Measurements from ENCODE around the gene MYL12B.
"Not testable (repeated sequence)": the region's sequence is repeated elsewhere in the genome, so short reads cannot be mapped to it uniquely, and the experiment has no call there.

Gene MYL12B

GRCh38 chr18:3284501-3284900 lies 22.6 kb downstream of the MYL12B start:
- no peak for DNase-seq (ENCODE audit: insufficient read length)
- FAIRE-seq = no peak
- no peak for TF ChIP-seq POLR2A (IDR thresholded peaks at IDR 0.05; ENCODE audit: low read depth, low read length)
- no peak for TF ChIP-seq TAF1 (IDR thresholded peaks at IDR 0.05; ENCODE audit: borderline replicate concordance, low read depth, low read length)
- no peak for TF ChIP-seq POLR2AphosphoS5 (IDR thresholded peaks at IDR 0.05; ENCODE audit: low read depth, low read length)

DNA sequence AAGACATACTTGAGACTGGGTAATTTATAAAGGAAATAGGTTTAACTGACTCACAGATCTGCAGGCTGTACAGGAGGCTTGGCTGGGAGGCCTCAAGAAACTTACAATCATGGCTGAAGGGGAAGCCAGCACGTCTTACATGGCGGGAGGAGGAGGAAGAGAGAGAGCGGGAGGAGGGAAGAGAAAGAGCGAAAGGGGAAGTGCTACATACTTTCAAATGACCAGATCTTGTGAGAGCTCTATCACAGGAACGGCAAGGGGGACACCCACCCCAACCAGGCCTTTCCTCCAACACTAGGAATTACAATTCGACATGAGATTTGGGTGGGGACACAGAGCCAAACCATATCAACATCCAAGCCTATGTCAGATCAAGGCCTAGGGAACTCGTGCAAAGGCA lies 24.2 kb downstream of the MYL12B start:
- DNase-seq (ENCODE audit: insufficient read length) = no peak
- TF ChIP-seq TAF1 (IDR thresholded peaks at IDR 0.05; ENCODE audit: borderline replicate concordance, low read depth, low read length) = no peak
- TF ChIP-seq POLR2A (IDR thresholded peaks at IDR 0.05; ENCODE audit: low read depth, low read length) = no peak
- no peak for TF ChIP-seq POLR2AphosphoS5 (IDR thresholded peaks at IDR 0.05; ENCODE audit: low read depth, low read length)
- FAIRE-seq = no peak

GRCh38 chr18:3293196-3293951 lies 31.4 kb downstream of the MYL12B start:
- no peak for FAIRE-seq
- DNase-seq (ENCODE audit: insufficient read length) = no peak
- TF ChIP-seq TAF1 (IDR thresholded peaks at IDR 0.05; ENCODE audit: borderline replicate concordance, low read depth, low read length) = no peak
- TF ChIP-seq POLR2A (IDR thresholded peaks at IDR 0.05; ENCODE audit: low read depth, low read length) = no peak
- TF ChIP-seq POLR2AphosphoS5 (IDR thresholded peaks at IDR 0.05; ENCODE audit: low read depth, low read length) = no peak

GRCh38 chr18:3294435-3295080 lies 32.6 kb downstream of the MYL12B start:
- no peak for FAIRE-seq

DNA sequence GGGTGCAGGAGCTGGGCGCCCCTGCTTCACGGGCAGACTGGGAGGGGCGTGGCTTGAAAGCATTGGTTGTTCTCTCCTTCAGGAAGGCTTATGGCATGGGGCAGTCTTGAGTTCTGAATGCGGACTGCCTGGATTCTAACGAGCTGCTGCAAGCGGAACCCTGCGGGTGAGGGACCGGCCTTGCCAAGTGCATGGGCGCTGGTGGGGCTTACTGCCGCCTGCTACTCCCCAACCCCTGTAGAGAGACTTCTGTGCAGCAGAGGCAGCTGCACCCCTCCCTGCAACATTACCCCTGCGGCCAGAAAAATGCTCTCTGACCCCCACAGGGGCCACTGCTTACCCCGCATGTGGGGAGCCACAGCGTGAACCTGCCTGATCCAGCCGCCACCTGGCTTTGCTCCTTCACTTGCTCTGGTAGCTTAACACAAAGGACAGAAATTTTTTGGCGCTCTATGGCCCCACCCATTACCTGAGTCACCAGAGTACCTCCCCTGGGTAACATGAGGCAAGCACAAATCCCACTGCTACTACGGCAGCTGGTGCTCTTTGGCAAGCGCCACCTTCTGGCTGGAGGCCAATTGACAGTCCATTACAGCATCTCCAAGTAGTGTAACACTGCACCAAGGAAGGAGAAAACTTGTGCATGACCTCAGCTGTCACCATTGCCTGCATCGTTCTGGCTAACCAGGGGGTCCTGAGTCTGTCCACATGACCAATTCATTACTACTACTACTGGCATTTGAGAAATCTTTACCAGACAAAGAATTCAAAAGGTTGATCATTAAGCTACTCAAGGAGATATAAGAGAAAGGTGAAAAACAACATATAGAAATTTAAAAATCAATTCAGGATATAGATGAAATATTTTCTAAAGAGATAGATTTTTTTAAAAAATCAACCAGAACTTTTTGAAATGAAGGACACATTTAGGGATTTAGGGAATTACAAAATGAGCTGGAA lies 35.4 kb downstream of the MYL12B start:
- peak; percentile 90 for TF ChIP-seq POLR2A (IDR thresholded peaks at IDR 0.05; ENCODE audit: low read depth, low read length)
- peak; percentile 72; the same call in 1 of the 2 replicates for TF ChIP-seq TAF1 (IDR thresholded peaks at IDR 0.05; ENCODE audit: borderline replicate concordance, low read depth, low read length)
- peak; percentile 90 for TF ChIP-seq POLR2AphosphoS5 (IDR thresholded peaks at IDR 0.05; ENCODE audit: low read depth, low read length)
- peak; percentile 97 for FAIRE-seq
- peak; percentile 41 for DNase-seq (ENCODE audit: insufficient read length)

More at GRCh38 chr18:3294435-3295080, 32.6 kb downstream of the MYL12B start:
- TF ChIP-seq POLR2A (IDR thresholded peaks at IDR 0.05; ENCODE audit: low read depth, low read length) = no peak
- TF ChIP-seq POLR2AphosphoS5 (IDR thresholded peaks at IDR 0.05; ENCODE audit: low read depth, low read length) = no peak
- no peak for TF ChIP-seq TAF1 (IDR thresholded peaks at IDR 0.05; ENCODE audit: borderline replicate concordance, low read depth, low read length)
- no peak for DNase-seq (ENCODE audit: insufficient read length)

DNA sequence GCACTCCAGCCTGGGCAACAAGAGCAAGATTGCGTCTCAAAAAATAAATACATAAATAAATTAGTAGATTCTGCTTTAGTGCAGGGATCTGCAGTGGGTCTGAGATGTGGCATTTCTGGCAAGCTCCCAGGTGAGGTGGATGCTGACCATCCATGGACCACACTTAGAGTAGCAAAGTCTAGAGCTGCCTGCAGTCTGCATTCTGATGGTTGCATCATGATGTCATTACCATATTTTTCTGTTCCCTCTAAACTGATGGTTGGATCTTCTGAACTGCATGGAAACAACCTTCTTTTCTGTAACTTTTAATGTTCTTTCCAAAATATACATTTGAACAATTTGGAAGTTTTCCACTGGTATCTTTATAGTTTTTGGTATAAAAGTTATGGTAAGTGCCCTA lies 42.9 kb downstream of the MYL12B start:
- FAIRE-seq = no peak
- TF ChIP-seq POLR2A (IDR thresholded peaks at IDR 0.05; ENCODE audit: low read depth, low read length) (no peak), TAF1 (IDR thresholded peaks at IDR 0.05; ENCODE audit: borderline replicate concordance, low read depth, low read length) (no peak), POLR2AphosphoS5 (IDR thresholded peaks at IDR 0.05; ENCODE audit: low read depth, low read length) (no peak)
- DNase-seq (ENCODE audit: insufficient read length) = no peak

DNA sequence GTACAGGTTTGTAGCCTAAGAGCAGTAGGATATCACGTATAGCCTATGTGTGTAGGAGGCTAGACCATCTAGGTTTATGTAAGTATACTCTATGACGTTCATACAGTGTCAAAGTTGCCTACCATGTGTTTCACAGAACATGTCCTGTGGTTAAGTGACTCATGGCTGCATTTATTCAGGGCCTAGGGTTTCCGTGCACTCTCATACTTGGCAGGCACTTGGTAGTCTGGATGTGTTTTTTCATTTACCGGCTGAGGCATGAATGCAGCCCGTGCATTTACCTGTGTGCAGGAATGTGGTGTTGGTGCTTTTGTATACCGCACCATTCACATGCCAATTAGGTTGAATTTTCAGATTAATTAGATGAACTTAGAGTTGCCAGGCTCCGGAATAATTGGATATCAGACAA lies 43.4 kb downstream of the MYL12B start:
- peak; percentile 64 for FAIRE-seq
- no peak for DNase-seq (ENCODE audit: insufficient read length)
- TF ChIP-seq POLR2A (IDR thresholded peaks at IDR 0.05; ENCODE audit: low read depth, low read length) (no peak), TAF1 (IDR thresholded peaks at IDR 0.05; ENCODE audit: borderline replicate concordance, low read depth, low read length) (no peak), POLR2AphosphoS5 (IDR thresholded peaks at IDR 0.05; ENCODE audit: low read depth, low read length) (no peak)

DNA sequence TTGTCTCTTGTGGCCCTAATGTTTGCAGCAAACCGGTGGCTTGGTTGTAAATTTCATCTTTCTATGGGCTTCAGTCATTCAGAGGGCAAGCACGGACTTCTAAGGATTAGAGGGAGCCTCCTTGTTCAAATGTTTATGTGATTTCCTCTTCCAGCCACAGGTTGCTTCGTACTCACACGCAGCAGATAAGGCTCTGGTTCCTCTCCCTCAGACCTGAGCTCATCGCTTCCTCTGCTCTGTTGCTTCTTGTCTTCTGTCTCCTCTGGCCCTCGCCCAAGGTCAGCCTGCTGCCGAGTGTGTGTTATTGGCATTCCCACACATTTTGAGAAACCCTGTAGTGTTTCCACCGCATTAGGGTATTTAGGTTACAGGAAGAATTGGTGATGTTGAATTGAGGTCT lies 44.0 kb downstream of the MYL12B start:
- FAIRE-seq = no peak
- no peak for TF ChIP-seq POLR2AphosphoS5 (IDR thresholded peaks at IDR 0.05; ENCODE audit: low read depth, low read length)
- no peak for TF ChIP-seq TAF1 (IDR thresholded peaks at IDR 0.05; ENCODE audit: borderline replicate concordance, low read depth, low read length)
- no peak for TF ChIP-seq POLR2A (IDR thresholded peaks at IDR 0.05; ENCODE audit: low read depth, low read length)
- DNase-seq (ENCODE audit: insufficient read length) = no peak

DNA sequence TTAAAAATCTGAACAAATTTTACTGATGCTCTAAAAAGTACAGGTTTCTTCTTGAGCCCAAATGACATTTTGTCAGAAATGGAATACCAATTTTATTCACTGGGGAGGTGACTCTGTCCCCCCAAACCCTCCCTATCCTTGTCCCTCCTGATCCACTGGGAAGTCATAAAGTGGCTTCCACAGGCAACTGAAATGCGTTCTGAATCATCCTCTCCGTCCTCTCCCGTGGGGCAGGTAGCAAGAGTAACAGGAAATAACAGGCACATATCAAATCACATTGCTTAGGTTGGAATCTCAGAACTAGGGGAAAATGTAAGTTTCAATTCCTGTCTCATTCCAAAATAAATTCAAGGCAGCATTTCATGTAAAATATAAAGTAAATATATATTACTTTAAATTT lies 44.5 kb downstream of the MYL12B start:
- TF ChIP-seq TAF1 (IDR thresholded peaks at IDR 0.05; ENCODE audit: borderline replicate concordance, low read depth, low read length) = no peak
- TF ChIP-seq POLR2AphosphoS5 (IDR thresholded peaks at IDR 0.05; ENCODE audit: low read depth, low read length) = no peak
- TF ChIP-seq POLR2A (IDR thresholded peaks at IDR 0.05; ENCODE audit: low read depth, low read length) = no peak
- FAIRE-seq (no peak), DNase-seq (ENCODE audit: insufficient read length) (no peak)

DNA sequence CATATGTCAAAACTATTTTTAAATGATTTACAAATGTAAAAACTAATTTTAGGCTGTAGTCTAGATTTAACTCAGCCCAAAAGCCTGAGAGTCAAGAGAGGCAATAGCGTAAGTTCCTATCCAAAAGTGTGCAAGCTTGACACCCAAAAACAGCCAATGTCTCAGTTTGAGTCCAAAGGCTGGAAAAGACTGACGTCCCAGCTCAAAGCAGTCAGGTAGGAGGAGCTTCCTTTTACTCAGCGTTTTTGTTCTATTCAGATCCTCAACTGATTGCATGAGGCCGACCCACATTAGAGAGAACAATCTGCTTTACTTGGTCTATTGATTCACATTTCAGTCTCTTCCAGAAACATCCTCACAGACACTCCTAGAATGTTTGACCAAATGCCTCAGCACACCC lies 51.8 kb downstream of the MYL12B start:
- FAIRE-seq = no peak

GRCh38 chr18:3315344-3315743 lies 53.4 kb downstream of the MYL12B start:
- DNase-seq (ENCODE audit: insufficient read length); FAIRE-seq: not testable (repeated sequence)

More for the DNA sequence above, 51.8 kb downstream of the MYL12B start:
- no peak for DNase-seq (ENCODE audit: insufficient read length)
- TF ChIP-seq TAF1 (IDR thresholded peaks at IDR 0.05; ENCODE audit: borderline replicate concordance, low read depth, low read length) (no peak), POLR2AphosphoS5 (IDR thresholded peaks at IDR 0.05; ENCODE audit: low read depth, low read length) (no peak), POLR2A (IDR thresholded peaks at IDR 0.05; ENCODE audit: low read depth, low read length) (no peak)

Data from GM12892 (cell line).